SH-SY5Y (cell line): ENCODE data around the gene MTSS2.

Experiments used
- GATA2 ChIP-seq: IDR thresholded peaks from 2 replicates; pipeline ENCODE4 v1.6.1; 2011; ENCODE audit warnings: mild to moderate bottlenecking, low read depth, low read length
- GATA3 ChIP-seq: IDR thresholded peaks from 2 replicates; pipeline ENCODE4 v1.6.1; 2011; ENCODE audit warnings: low read depth, mild to moderate bottlenecking, low read length, moderate library complexity

MTSS2 gene

GRCh38 chr16:70685938-70686375 lies at the start of gene MTSS2:
Gene MTSS2 (minus strand): TSS chr16:70686053. CDS start chr16:70685791, 262 bp downstream.
- no peak for TF ChIP-seq GATA3
- TF ChIP-seq GATA2 = no peak

- no peak for TF ChIP-seq GATA3
- TF ChIP-seq GATA2 = no peak
Observed at GRCh38 chr16:70735141-70735979, 49.5 kb upstream of the MTSS2 start.

GRCh38 chr16:70734522-70735095 lies 48.8 kb upstream of the MTSS2 start:
- TF ChIP-seq GATA3 = no peak
- TF ChIP-seq GATA2 = no peak

- TF ChIP-seq GATA2 = no peak
- TF ChIP-seq GATA3 = no peak
Observed at GRCh38 chr16:70730944-70731343, 45.1 kb upstream of the MTSS2 start.

GRCh38 chr16:70730031-70730430 lies 44.2 kb upstream of the MTSS2 start:
- TF ChIP-seq GATA3 (no peak), GATA2 (no peak)

GRCh38 chr16:70729292-70729691 lies 43.4 kb upstream of the MTSS2 start:
- TF ChIP-seq GATA2 = no peak
- TF ChIP-seq GATA3 = no peak

- TF ChIP-seq GATA2 = no peak
- TF ChIP-seq GATA3 = no peak
Observed at GRCh38 chr16:70728150-70728549, 42.3 kb upstream of the MTSS2 start.

GRCh38 chr16:70726892-70727361 lies 41.1 kb upstream of the MTSS2 start:
- TF ChIP-seq GATA2 = no peak
- TF ChIP-seq GATA3 = no peak

GRCh38 chr16:70725912-70726828 lies 40.3 kb upstream of the MTSS2 start:
- TF ChIP-seq GATA3 (no peak), GATA2 (no peak)

- TF ChIP-seq GATA3 (no peak), GATA2 (no peak)
Observed at GRCh38 chr16:70725024-70725911, 39.4 kb upstream of the MTSS2 start.

GRCh38 chr16:70724146-70725023 lies 38.5 kb upstream of the MTSS2 start:
- TF ChIP-seq GATA3 (no peak), GATA2 (no peak)

- TF ChIP-seq GATA2 (no peak), GATA3 (no peak)
Observed at GRCh38 chr16:70723740-70724145, 37.9 kb upstream of the MTSS2 start.
